GM12891 (cell line): ENCODE results near the gene VMP1.

ENCODE experiments used
- POLR2A ChIP-seq: IDR thresholded peaks from 2 replicates; pipeline ENCODE4 v1.6.1; 2011; ENCODE audit warnings: low read depth, low read length, control low read depth
- POLR2AphosphoS5 ChIP-seq: IDR thresholded peaks from 2 replicates; pipeline ENCODE4 v1.6.1; 2011; ENCODE audit warnings: low read depth, low read length, control low read depth

- TF ChIP-seq POLR2AphosphoS5 (no peak), POLR2A (no peak)
These were observed 170.5 kb downstream of the VMP1 start for GRCh38 chr17:59877965-59878364.
